ENCODE results near the gene DCN.

DNA sequence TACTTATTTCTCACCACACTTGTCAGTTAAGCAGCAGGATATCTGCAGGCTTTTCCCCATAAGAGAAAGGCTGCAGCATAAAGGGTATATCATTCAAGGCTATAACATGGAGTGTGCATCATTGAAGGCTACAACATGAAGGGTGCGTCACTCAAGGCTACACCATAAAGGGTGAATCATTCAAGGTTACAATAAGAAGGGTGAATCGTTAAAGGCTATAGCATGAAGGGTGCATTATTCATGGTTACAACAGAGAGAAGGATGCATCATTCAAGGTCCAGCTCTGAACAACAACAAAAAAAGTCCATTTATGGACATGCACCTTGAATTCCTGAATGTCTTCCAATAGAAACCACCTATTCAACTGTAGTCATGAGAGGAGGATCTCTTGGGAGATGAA lies 38.6 kb downstream of the DCN start:
- TF ChIP-seq, protein P1, sequence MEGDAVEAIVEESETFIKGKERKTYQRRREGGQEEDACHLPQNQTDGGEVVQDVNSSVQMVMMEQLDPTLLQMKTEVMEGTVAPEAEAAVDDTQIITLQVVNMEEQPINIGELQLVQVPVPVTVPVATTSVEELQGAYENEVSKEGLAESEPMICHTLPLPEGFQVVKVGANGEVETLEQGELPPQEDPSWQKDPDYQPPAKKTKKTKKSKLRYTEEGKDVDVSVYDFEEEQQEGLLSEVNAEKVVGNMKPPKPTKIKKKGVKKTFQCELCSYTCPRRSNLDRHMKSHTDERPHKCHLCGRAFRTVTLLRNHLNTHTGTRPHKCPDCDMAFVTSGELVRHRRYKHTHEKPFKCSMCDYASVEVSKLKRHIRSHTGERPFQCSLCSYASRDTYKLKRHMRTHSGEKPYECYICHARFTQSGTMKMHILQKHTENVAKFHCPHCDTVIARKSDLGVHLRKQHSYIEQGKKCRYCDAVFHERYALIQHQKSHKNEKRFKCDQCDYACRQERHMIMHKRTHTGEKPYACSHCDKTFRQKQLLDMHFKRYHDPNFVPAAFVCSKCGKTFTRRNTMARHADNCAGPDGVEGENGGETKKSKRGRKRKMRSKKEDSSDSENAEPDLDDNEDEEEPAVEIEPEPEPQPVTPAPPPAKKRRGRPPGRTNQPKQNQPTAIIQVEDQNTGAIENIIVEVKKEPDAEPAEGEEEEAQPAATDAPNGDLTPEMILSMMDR (IDR thresholded peaks at IDR 0.05; ENCODE audit: low read depth, low read length, poor library complexity, severe bottlenecking), result no peak
- no peak for TF ChIP-seq EZH2phosphoT487 (IDR thresholded peaks at IDR 0.05; ENCODE audit: borderline replicate concordance, low read length)

All from DOHH2 (cell line).